CD4-positive, alpha-beta memory T cell (primary cell): ENCODE measurements around the gene ILF2. TPM values are rescaled to one million over a fixed set of nuclear protein-coding genes. Genes with fewer than 3 reads are reported as not detected.

Experiments used
- CTCF ChIA-PET: fragments of 350-600 bp; sonication (Branson Sonifier 250); formaldehyde crosslinking; loops from one replicate; lab custom pipeline; 2021; ENCODE audit warnings: inconsistent platforms; ENCODE audit not compliant: partially characterized antibody; lab: Charles Lee
- POLR2A ChIA-PET: fragments of 350-600 bp; sonication (Branson Sonifier 250); formaldehyde crosslinking; loops from one replicate; lab custom pipeline; 2021; ENCODE audit not compliant: partially characterized antibody; lab: Charles Lee
- DNase-seq, 5 donors: peaks; one replicate each; pipeline versions ENCODE4 v3.0.0 to v3.0.0-alpha.2; 2020 to 2022; ENCODE audit warnings: mixed read lengths in 1 of 5
- H3K27ac ChIP-seq: one replicate; pipeline ENCODE4 v1.7.0; 2013; ENCODE audit warnings: low read depth, low read length
- H3K27me3 ChIP-seq: 2 replicates; pipeline ENCODE4 v1.7.0; 2013; ENCODE audit warnings: mild to moderate bottlenecking, low read length, moderate library complexity; ENCODE audit not compliant: insufficient read depth
- H3K36me3 ChIP-seq: 2 replicates; pipeline ENCODE4 v1.7.0; 2013; ENCODE audit warnings: mild to moderate bottlenecking, low read length, moderate library complexity; ENCODE audit not compliant: insufficient read depth
- H3K4me1 ChIP-seq: 2 replicates; pipeline ENCODE4 v1.7.0; 2013; ENCODE audit warnings: mild to moderate bottlenecking, low read length, moderate library complexity; ENCODE audit not compliant: insufficient read depth
- H3K4me3 ChIP-seq, 2 donors: one replicate each; pipeline ENCODE4 v1.7.0; 2013; ENCODE audit warnings: low read length in 2 of 2, mild to moderate bottlenecking in 1 of 2
- H3K9me3 ChIP-seq, 2 donors: one replicate each; pipeline ENCODE4 v1.7.0; 2013; ENCODE audit warnings: low read length in 2 of 2, control low read depth in 1 of 2; ENCODE audit not compliant: control insufficient read depth in 1 of 2
- H3K27ac Mint-ChIP-seq, 7 donors: one replicate each; pipeline ENCODE4 v1.8.0; 2020 to 2021; ENCODE audit warnings: mixed read lengths in 7 of 7, mild to moderate bottlenecking in 6 of 7, inconsistent platforms in 3 of 7, moderate library complexity in 3 of 7
- H3K27me3 Mint-ChIP-seq, 2 donors: one replicate each; pipeline ENCODE4 v1.8.0; 2020 to 2021; ENCODE audit warnings: mixed read lengths in 2 of 2
- H3K36me3 Mint-ChIP-seq, 2 donors: one replicate each; pipeline ENCODE4 v1.8.0; 2020 to 2021; ENCODE audit warnings: mixed read lengths in 2 of 2, inconsistent platforms in 1 of 2, mild to moderate bottlenecking in 1 of 2
- H3K4me1 Mint-ChIP-seq, 4 donors: one replicate each; pipeline ENCODE4 v1.8.0; 2020 to 2021; ENCODE audit warnings: mixed read lengths in 4 of 4, mild to moderate bottlenecking in 1 of 4
- H3K4me3 Mint-ChIP-seq, 8 donors: one replicate each; pipeline ENCODE4 v1.8.0; 2020 to 2021; ENCODE audit warnings: mixed read lengths in 8 of 8, mild to moderate bottlenecking in 7 of 8, moderate library complexity in 6 of 8, inconsistent platforms in 3 of 8
- H3K9me3 Mint-ChIP-seq, 8 donors: one replicate each; pipeline ENCODE4 v1.8.0; 2020 to 2021; ENCODE audit warnings: mixed read lengths in 8 of 8, mild to moderate bottlenecking in 5 of 8, inconsistent platforms in 3 of 8, moderate library complexity in 1 of 8
- intact Hi-C: fragments of 100-400 bp; cut with micrococcal nuclease; formaldehyde crosslinking; loops from one replicate; pipeline ENCODE4 v1.15.1; 2023
- microRNA-seq: library from miRNA; unstranded; fragments of <30 nt; microRNA quantifications from one replicate; pipeline ENCODE4 v1.2.0, GENCODE V29; 2021; ENCODE audit warnings: borderline replicate concordance, borderline number of aligned reads, borderline microRNAs expressed, mixed read lengths
- polyA plus RNA-seq, 2 donors: library from polyadenylated mRNA; unstranded; fragments of 300-500 nt; fragmentation: Illumina TruSeq; gene quantifications; one replicate each; pipeline ENCODE4 v1.2.3, GENCODE V29; 2021
- total RNA-seq, 2 experiments: library from RNA; stranded (reverse); gene quantifications; one replicate each; pipeline ENCODE4 v1.2.3, GENCODE V29; 2021

ILF2 gene
- total and polyA plus RNA-seq, 4 experiments from 2014 or later: 82.3 to 200 (median 112) TPM

GRCh38 chr1:153612111-153612754, 58.6 kb downstream of the ILF2 start:
- Histone ChIP-seq H3K4me1 (no peaks in the 10 kb centered on the region), H3K9me3 (no peaks in the 10 kb centered on the region), H3K36me3 (no peaks in the 10 kb centered on the region), H3K4me3 (no peak overlapping the region), H3K27ac (no peak overlapping the region), H3K27me3 (no peaks in the 10 kb centered on the region)
- ChIA-PET POLR2A (no interaction called here), CTCF (interaction anchor here (1.2 to 1.9 kb wide), 2 partner anchors 101 to 117 kb away, joined by 4 to 5 read pairs; no protein-coding TSS in a partner anchor)
- peaks cover 0 to 1% of the 10 kb centered on the region in 2 donors for H3K27me3 Mint-ChIP-seq
- no peak overlapping the region for H3K4me3 Mint-ChIP-seq
- no peaks in the 10 kb centered on the region for H3K36me3 Mint-ChIP-seq
- peaks cover 0 to 1% (median 0%) of the 10 kb centered on the region in 4 donors for H3K4me1 Mint-ChIP-seq
- DNase-seq: no peak
- intact Hi-C loops: no loop called here
- no peak overlapping the region for H3K27ac Mint-ChIP-seq
- H3K9me3 Mint-ChIP-seq: peaks cover 0 to 1% (median 0%) of the 10 kb centered on the region in 8 donors

Small RNAs within 50 kb of the gene (microRNA-seq; reads per million reads assigned to microRNA genes)
- gene MIR8083: not detected

Other genes with a start within 250 kb of the ILF2 start
- gene S100A7, start 210.3 kb downstream of the ILF2 start, total RNA-seq: not detected
- not detected for gene S100A7, start 210.3 kb downstream of the ILF2 start, polyA plus RNA-seq
- gene S100A6, start 135.0 kb downstream of the ILF2 start, total RNA-seq: 100 to 1,000 TPM; 342 to 356 TPM
- gene S100A6, start 135.0 kb downstream of the ILF2 start, polyA plus RNA-seq: 100 to 1,000 TPM; 848 to 918 TPM
- 1 to 10 TPM in 1 of 2 experiments, under 1 TPM in 1; 0.93 to 1.8 TPM for gene S100A5, start 130.1 kb downstream of the ILF2 start, total RNA-seq
- 1 to 10 TPM in 1 of 2 donors, not detected in 1; 1.5 TPM for gene S100A5, start 130.1 kb downstream of the ILF2 start, polyA plus RNA-seq
- 100 to 1,000 TPM; 329 to 346 TPM for gene S100A4, start 125.2 kb downstream of the ILF2 start, total RNA-seq
- 1,000 to 10,000 TPM; 2,886 to 3,815 TPM for gene S100A4, start 125.2 kb downstream of the ILF2 start, polyA plus RNA-seq
- gene S100A3, start 121.7 kb downstream of the ILF2 start, total RNA-seq: not detected
- gene S100A3, start 121.7 kb downstream of the ILF2 start, polyA plus RNA-seq: not detected
- under 1 TPM in 1 of 2 experiments, not detected in 1; 0.87 TPM for gene S100A2, start 105.1 kb downstream of the ILF2 start, total RNA-seq
- gene S100A2, start 105.1 kb downstream of the ILF2 start, polyA plus RNA-seq: 1 to 10 TPM; 1.0 to 1.7 TPM
- not detected for gene S100A16, start 57.9 kb downstream of the ILF2 start, total RNA-seq
- not detected for gene S100A16, start 57.9 kb downstream of the ILF2 start, polyA plus RNA-seq
- not detected for gene S100A14, start 54.7 kb downstream of the ILF2 start, total RNA-seq
- gene S100A14, start 54.7 kb downstream of the ILF2 start, polyA plus RNA-seq: not detected
- 1 to 10 TPM; 4.3 to 5.2 TPM for gene S100A13, start 43.5 kb downstream of the ILF2 start, total RNA-seq
- gene S100A13, start 43.5 kb downstream of the ILF2 start, polyA plus RNA-seq: under 1 TPM in 1 of 2 donors, not detected in 1; 0.56 TPM
- not detected for gene S100A1, start 42.6 kb downstream of the ILF2 start, total RNA-seq
- not detected for gene S100A1, start 42.6 kb downstream of the ILF2 start, polyA plus RNA-seq
- gene CHTOP, start 36.9 kb downstream of the ILF2 start, total RNA-seq: 100 to 1,000 TPM; 144 to 149 TPM
- 10 to 100 TPM; 42.2 to 75.5 TPM for gene CHTOP, start 36.9 kb downstream of the ILF2 start, polyA plus RNA-seq
- gene SNAPIN, start 12.3 kb downstream of the ILF2 start, total RNA-seq: 10 to 100 TPM; 26.4 to 28.2 TPM
- gene SNAPIN, start 12.3 kb downstream of the ILF2 start, polyA plus RNA-seq: 10 to 100 TPM; 74.4 to 85.6 TPM
- gene NPR1, start 7.7 kb upstream of the ILF2 start, total RNA-seq: not detected
- gene NPR1, start 7.7 kb upstream of the ILF2 start, polyA plus RNA-seq: not detected
- 10 to 100 TPM; 49.1 to 53.0 TPM for gene INTS3, start 57.1 kb upstream of the ILF2 start, total RNA-seq
- gene INTS3, start 57.1 kb upstream of the ILF2 start, polyA plus RNA-seq: 10 to 100 TPM in 1 of 2 donors, 1 to 10 TPM in 1; 8.1 to 12.5 TPM
- 10 to 100 TPM; 18.2 to 20.5 TPM for gene SLC27A3, start 104.4 kb upstream of the ILF2 start, total RNA-seq
- gene SLC27A3, start 104.4 kb upstream of the ILF2 start, polyA plus RNA-seq: 1 to 10 TPM; 7.9 to 9.2 TPM